Colonic mucosa (tissue), 4 donors: ENCODE data around the gene UBL4A. TPM values are rescaled to one million over a fixed set of nuclear protein-coding genes. Genes with fewer than 3 reads are reported as not detected.

ENCODE experiments used
- DNase-seq: peaks from one replicate; pipeline ENCODE4 v3.0.0-alpha.2; 2020
- H3K27ac ChIP-seq: fragments of 200-600 bp; one replicate; pipeline ENCODE4 v1.8.0; 2021
- H3K27me3 ChIP-seq: fragments of 200-600 bp; one replicate; pipeline ENCODE4 v1.8.0; 2021
- H3K36me3 ChIP-seq: fragments of 200-600 bp; one replicate; pipeline ENCODE4 v1.8.0; 2021
- H3K4me1 ChIP-seq: fragments of 200-600 bp; one replicate; pipeline ENCODE4 v1.8.0; 2021; ENCODE audit warnings: mild to moderate bottlenecking
- H3K4me3 ChIP-seq: fragments of 200-600 bp; one replicate; pipeline ENCODE4 v1.8.0; 2021
- H3K9ac ChIP-seq, 2 donors: one replicate each; pipeline ENCODE4 v1.7.0; 2013; ENCODE audit warnings: control low read depth in 2 of 2, low read depth in 2 of 2, low read length in 2 of 2
- H3K9me3 ChIP-seq: fragments of 200-600 bp; one replicate; pipeline ENCODE4 v1.8.0; 2021
- intact Hi-C: fragments of 100-400 bp; cut with DNase I; formaldehyde crosslinking; loops from one replicate; pipeline ENCODE4 v1.14.1; 2022
- total RNA-seq, 2 donors: library from RNA; stranded (reverse); fragmentation: NEBNext Ultra II Directional in 1 of 2; extraction: Animal tissue kit (Norgen Biotek cat#: 25700) in 1 of 2; gene quantifications; one replicate each; pipeline ENCODE4 v1.2.1, GENCODE V29; 2021
- TF ChIP-seq, protein P1 (sequence below): fragments of 200-600 bp; IDR thresholded peaks from one replicate; pipeline ENCODE4 v1.8.0; 2022; ENCODE audit warnings: antibody characterized with exemption, mild to moderate bottlenecking
- donor health status: healthy.
- donor health status: DM: no; HTN: no; CAD: no.
- donor health status: DM: no; HTN: no; CAD: no.

The UBL4A gene
- total RNA-seq, 2 donors from 2014 or later: 24.7 to 40.9 TPM

DNA sequence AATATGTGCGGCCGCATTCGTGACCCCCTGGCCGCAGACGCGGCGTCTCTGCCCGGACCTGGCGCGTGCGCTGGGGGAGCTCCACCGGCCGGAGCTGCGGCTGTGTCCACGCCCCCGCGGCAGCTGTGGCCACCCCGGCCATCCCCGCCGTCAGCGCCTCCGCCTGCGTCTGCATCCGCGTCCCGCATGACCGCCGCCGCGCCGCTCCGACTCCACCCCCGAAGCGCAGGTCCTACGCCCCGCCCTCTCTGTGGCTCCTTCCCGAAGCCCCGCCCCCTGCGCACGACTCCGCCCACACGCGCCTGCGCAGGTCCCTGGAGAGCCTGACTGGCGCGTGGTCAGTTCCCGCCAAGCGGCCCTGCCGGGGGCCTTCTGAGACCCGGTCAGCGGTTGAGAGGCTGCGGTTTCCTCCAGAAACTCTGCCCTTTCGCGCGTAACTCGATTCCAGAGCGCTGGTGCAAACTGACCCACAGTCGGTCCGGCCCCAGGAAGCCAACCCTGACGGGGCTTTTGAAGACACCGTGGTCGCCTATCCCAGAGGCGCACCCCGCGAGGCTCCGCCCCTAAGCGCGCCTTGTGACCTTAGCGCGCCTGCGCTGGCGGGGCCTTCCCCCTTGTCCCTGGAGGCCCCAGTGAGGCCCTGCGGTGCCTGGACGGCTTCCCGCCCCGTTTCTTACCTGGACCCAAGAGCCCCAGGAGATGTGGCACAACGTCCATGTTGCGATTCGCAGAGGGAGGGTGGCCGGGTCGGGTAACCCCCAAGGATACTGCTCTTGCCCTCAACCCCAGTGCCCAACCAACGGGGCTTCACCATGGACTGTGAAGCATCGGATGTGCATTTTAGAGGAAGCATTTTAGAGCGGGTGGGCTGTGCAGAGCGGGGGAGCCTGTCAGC lies 7.4 kb downstream of the UBL4A start, which contains the start of gene LAGE3:
TSS of gene LAGE3 (minus strand) at position 554 of the 895 bp plus-strand sequence. CDS start at position 188, 366 bp downstream.
- intact Hi-C loops: no loop called here
- TF ChIP-seq, protein P1, sequence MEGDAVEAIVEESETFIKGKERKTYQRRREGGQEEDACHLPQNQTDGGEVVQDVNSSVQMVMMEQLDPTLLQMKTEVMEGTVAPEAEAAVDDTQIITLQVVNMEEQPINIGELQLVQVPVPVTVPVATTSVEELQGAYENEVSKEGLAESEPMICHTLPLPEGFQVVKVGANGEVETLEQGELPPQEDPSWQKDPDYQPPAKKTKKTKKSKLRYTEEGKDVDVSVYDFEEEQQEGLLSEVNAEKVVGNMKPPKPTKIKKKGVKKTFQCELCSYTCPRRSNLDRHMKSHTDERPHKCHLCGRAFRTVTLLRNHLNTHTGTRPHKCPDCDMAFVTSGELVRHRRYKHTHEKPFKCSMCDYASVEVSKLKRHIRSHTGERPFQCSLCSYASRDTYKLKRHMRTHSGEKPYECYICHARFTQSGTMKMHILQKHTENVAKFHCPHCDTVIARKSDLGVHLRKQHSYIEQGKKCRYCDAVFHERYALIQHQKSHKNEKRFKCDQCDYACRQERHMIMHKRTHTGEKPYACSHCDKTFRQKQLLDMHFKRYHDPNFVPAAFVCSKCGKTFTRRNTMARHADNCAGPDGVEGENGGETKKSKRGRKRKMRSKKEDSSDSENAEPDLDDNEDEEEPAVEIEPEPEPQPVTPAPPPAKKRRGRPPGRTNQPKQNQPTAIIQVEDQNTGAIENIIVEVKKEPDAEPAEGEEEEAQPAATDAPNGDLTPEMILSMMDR: no peak
- peak; percentile 96 for DNase-seq
- H3K27me3 ChIP-seq: no peaks in the 10 kb centered on the region
- H3K9ac ChIP-seq: peak within 1 kb of the TSS; percentile 44 to 56
- no peaks in the 10 kb centered on the region for H3K36me3 ChIP-seq
- no peaks in the 10 kb centered on the region for H3K4me1 ChIP-seq
- no peaks in the 10 kb centered on the region for H3K9me3 ChIP-seq
- peak within 1 kb of the TSS; percentile 53 for H3K27ac ChIP-seq
- peak within 1 kb of the TSS; percentile 22 for H3K4me3 ChIP-seq

- Histone ChIP-seq H3K27me3 (no peaks in the 10 kb centered on the region), H3K36me3 (no peaks in the 10 kb centered on the region), H3K4me3 (peak overlapping the region; percentile 22), H3K9me3 (no peaks in the 10 kb centered on the region), H3K4me1 (no peaks in the 10 kb centered on the region), H3K27ac (no peak overlapping the region), H3K9ac (peak overlapping the region; percentile 44 to 56)
- peak; percentile 22 for DNase-seq
- intact Hi-C loops: no loop called here
- TF ChIP-seq, protein P1: no peak
These were observed 8.4 kb downstream of the UBL4A start for GRCh38 chrX:154477891-154478477.

- no peak for DNase-seq
- no peak overlapping the region for H3K9ac ChIP-seq
- H3K36me3 ChIP-seq: no peaks in the 10 kb centered on the region
- no peak overlapping the region for H3K4me3 ChIP-seq
- no peaks in the 10 kb centered on the region for H3K27me3 ChIP-seq
- intact Hi-C loops: no loop called here
- TF ChIP-seq, protein P1: no peak
- no peaks in the 10 kb centered on the region for H3K9me3 ChIP-seq
- no peak overlapping the region for H3K27ac ChIP-seq
- H3K4me1 ChIP-seq: no peaks in the 10 kb centered on the region
These were observed 9.6 kb downstream of the UBL4A start for GRCh38 chrX:154476821-154477220.

GRCh38 chrX:154473683-154474082 lies 12.7 kb downstream of the UBL4A start:
- no peak overlapping the region for H3K4me3 ChIP-seq
- no peak for DNase-seq
- H3K4me1 ChIP-seq: no peaks in the 10 kb centered on the region
- H3K27ac ChIP-seq: no peak overlapping the region
- H3K9me3 ChIP-seq: no peaks in the 10 kb centered on the region
- no peaks in the 10 kb centered on the region for H3K27me3 ChIP-seq
- H3K9ac ChIP-seq: no peak overlapping the region
- intact Hi-C loops: no loop called here
- TF ChIP-seq, protein P1: no peak
- H3K36me3 ChIP-seq: no peaks in the 10 kb centered on the region

DNA sequence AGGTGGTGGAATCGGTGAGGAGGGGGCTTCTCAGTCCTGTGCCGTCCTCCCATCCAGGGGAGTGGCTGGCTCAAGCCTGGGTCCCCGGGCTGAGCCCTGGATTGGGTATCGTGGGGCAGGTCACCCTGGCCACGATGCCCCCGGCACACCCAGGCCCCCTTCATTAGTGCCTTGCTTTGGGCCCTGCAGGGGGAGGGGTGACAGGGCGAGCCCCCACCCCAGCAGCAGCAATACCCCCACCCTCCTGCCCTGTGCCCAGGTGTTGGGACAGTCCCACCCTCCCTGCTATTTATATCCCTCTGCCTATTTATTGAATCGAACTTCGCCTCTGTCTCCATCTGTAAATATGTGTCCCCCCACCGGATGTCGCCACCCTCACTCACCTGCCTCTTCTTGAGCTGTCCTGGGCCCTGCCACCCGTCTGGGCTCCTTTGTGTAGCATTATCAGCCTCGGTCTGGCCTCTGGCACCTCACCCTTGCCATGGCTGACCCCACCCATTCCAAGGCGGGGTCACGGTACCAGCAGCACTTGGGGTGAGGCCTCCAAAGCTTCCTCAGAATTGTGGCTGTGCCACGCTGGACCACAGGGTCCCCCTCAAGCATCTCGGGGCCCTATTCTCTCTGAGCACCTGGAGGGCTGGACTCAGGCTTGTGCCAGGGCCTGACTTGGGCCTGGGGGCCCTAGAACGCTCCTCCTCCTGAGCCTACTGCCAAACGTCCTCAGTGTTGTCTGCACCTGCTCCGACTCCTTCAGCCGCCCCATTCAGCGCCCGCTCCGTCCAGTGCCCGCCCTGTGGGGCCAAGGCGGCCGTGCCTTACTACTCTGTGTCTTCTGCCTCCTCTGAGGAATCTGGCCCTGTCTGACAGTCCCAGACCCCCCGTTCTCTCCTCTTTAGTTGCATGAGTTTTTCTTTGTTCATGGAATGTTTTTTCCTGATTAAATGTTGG lies 13.5 kb downstream of the UBL4A start:
- Histone ChIP-seq H3K27ac (no peak overlapping the region), H3K9ac (no peak overlapping the region), H3K36me3 (no peaks in the 10 kb centered on the region), H3K27me3 (no peaks in the 10 kb centered on the region), H3K4me3 (no peak overlapping the region), H3K4me1 (no peaks in the 10 kb centered on the region), H3K9me3 (no peaks in the 10 kb centered on the region)
- TF ChIP-seq, protein P1: no peak
- DNase-seq: no peak
- intact Hi-C loops: no loop called here
